Naive thymus-derived CD4-positive, alpha-beta T cell (primary cell): Measurements from ENCODE around the gene FAM83G. TPM values are rescaled to one million over a fixed set of nuclear protein-coding genes. Genes with fewer than 3 reads are reported as not detected.

Experiments used
- ATAC-seq: fragments of 150-1000 bp; cut with Tn5 transposase; 2 replicates; pipeline ENCODE4 v1.10.0; 2021; ENCODE audit warnings: mild to moderate bottlenecking, moderate library complexity
- CTCF ChIA-PET: fragments of 350-600 bp; sonication (Branson Sonifier 250); formaldehyde crosslinking; loops from one replicate; lab custom pipeline; 2021; ENCODE audit warnings: antibody characterized with exemption; lab: Charles Lee
- POLR2A ChIA-PET: fragments of 350-600 bp; sonication (Branson Sonifier 250); formaldehyde crosslinking; loops from one replicate; lab custom pipeline; 2021; ENCODE audit warnings: antibody characterized with exemption, inconsistent platforms; lab: Charles Lee
- DNase-seq, 9 donors: peaks; one replicate each; pipeline versions ENCODE4 v3.0.0 to v3.0.0-alpha.2; 2020 to 2022; ENCODE audit warnings: mixed read lengths in 1 of 9
- H3K27ac ChIP-seq: one replicate; pipeline ENCODE4 v1.7.0; 2013; ENCODE audit warnings: mild to moderate bottlenecking, low read depth, low read length, moderate library complexity
- H3K27me3 ChIP-seq, 2 donors: one replicate each; pipeline ENCODE4 v1.7.0; 2013; ENCODE audit warnings: low read length in 2 of 2, mild to moderate bottlenecking in 2 of 2, moderate library complexity in 2 of 2; ENCODE audit not compliant: control insufficient read depth in 2 of 2, insufficient read depth in 2 of 2
- H3K36me3 ChIP-seq, 3 experiments: 1 replicate in 2 of 3; 2 replicates in 1 of 3; pipeline ENCODE4 v1.7.0; 2013; ENCODE audit warnings: low read length in 3 of 3, mild to moderate bottlenecking in 3 of 3, moderate library complexity in 1 of 3; ENCODE audit not compliant: insufficient read depth in 3 of 3, control insufficient read depth in 2 of 3
- H3K4me1 ChIP-seq, 2 donors: one replicate each; pipeline ENCODE4 v1.7.0; 2013; ENCODE audit warnings: low read length in 2 of 2, mild to moderate bottlenecking in 2 of 2, moderate library complexity in 1 of 2; ENCODE audit not compliant: control insufficient read depth in 2 of 2, insufficient read depth in 2 of 2
- H3K4me3 ChIP-seq: 2 replicates; pipeline ENCODE4 v1.7.0; 2013; ENCODE audit warnings: mild to moderate bottlenecking, low read length
- H3K9me3 ChIP-seq, 3 experiments: 1 replicate in 2 of 3; 2 replicates in 1 of 3; pipeline ENCODE4 v1.7.0; 2013; ENCODE audit warnings: low read length in 3 of 3; ENCODE audit not compliant: control insufficient read depth in 2 of 3
- H3K27ac Mint-ChIP-seq, 9 donors: one replicate each; pipeline ENCODE4 v1.8.0; 2020 to 2022; ENCODE audit warnings: mixed read lengths in 9 of 9, mild to moderate bottlenecking in 8 of 9, moderate library complexity in 5 of 9, inconsistent platforms in 2 of 9
- H3K27me3 Mint-ChIP-seq, 5 donors: one replicate each; pipeline ENCODE4 v1.8.0; 2021 to 2022; ENCODE audit warnings: mixed read lengths in 5 of 5, mild to moderate bottlenecking in 1 of 5
- H3K36me3 Mint-ChIP-seq, 5 donors: one replicate each; pipeline ENCODE4 v1.8.0; 2020 to 2022; ENCODE audit warnings: mixed read lengths in 5 of 5, mild to moderate bottlenecking in 3 of 5, inconsistent platforms in 1 of 5
- H3K4me1 Mint-ChIP-seq, 7 donors: one replicate each; pipeline ENCODE4 v1.8.0; 2020 to 2022; ENCODE audit warnings: mixed read lengths in 7 of 7, mild to moderate bottlenecking in 3 of 7, inconsistent platforms in 1 of 7
- H3K4me3 Mint-ChIP-seq, 10 donors: one replicate each; pipeline ENCODE4 v1.8.0; 2020 to 2022; ENCODE audit warnings: mild to moderate bottlenecking in 10 of 10, mixed read lengths in 10 of 10, moderate library complexity in 6 of 10, inconsistent platforms in 2 of 10
- H3K9me3 Mint-ChIP-seq, 11 donors: one replicate each; pipeline ENCODE4 v1.8.0; 2020 to 2022; ENCODE audit warnings: mixed read lengths in 11 of 11, mild to moderate bottlenecking in 4 of 11, inconsistent platforms in 1 of 11, moderate library complexity in 1 of 11
- intact Hi-C, 2 donors: fragments of 100-400 bp; cut with micrococcal nuclease; formaldehyde crosslinking; loops; one replicate each; pipeline ENCODE4 v1.15.1; 2023
- polyA plus RNA-seq, 2 donors: library from polyadenylated mRNA; unstranded; fragments of 300-500 nt; fragmentation: Illumina TruSeq; gene quantifications; one replicate each; pipeline ENCODE4 v1.2.3, GENCODE V29; 2021
- total RNA-seq, 6 experiments: library from RNA in 5 of 6; stranded (reverse) in 5 of 6; gene quantifications; 1 replicate in 5 of 6; 2 replicates in 1 of 6; pipeline ENCODE4 v1.2.3 and lab custom pipeline; 2021 to 2026

FAM83G gene
- total and polyA plus RNA-seq, 7 experiments from 2014 or later: 1.6 to 9.1 (median 4.0) TPM

DNA sequence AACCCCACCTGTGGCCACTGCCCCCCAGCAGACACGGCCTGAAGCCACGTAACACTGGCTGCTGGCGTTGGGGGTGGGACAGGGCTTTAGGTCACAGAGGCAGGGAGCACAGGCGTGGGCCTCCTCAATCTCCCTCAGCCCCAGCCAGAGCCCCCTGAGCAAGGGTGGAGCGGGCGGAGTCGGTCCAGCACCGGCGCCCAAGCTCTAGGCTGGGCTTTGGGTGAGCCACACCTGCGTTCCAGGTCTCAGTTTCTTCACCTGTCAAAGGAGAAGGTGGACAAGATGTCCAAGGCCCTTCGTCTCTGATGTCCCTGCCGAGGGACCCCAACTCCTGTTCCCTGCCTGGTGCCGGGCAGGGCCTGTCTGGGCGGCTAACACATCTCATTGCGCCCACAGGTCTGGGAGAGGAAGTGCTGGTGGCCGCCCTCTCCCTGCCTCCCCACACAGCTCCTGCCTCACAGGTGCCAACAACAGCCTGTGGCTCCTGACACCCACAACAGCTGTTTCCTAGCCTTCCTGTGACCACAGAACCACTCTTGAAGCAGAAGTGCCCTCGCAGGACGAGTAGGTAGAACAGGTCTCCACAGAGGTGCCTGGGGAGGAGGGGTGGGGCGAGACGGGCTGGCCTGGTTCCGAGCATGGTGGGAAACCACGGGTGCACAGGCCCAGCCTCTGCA lies 12.0 kb downstream of the FAM83G start:
- peaks cover 0 to 16% (median 7%) of the 10 kb centered on the region in 11 donors for H3K9me3 Mint-ChIP-seq
- POLR2A ChIA-PET: no interaction called here

GRCh38 chr17:18991531-18992315 lies 12.8 kb downstream of the FAM83G start:
- Histone ChIP-seq H3K9me3 (peaks cover 0 to 7% (median 0%) of the 10 kb centered on the region in 3 experiments), H3K4me3 (no peak overlapping the region), H3K36me3 (peaks cover 0 to 13% (median 0%) of the 10 kb centered on the region in 3 experiments), H3K4me1 (peaks cover 13 to 24% of the 10 kb centered on the region in 2 donors), H3K27me3 (no peaks in the 10 kb centered on the region), H3K27ac (no peak overlapping the region)
- peaks cover 0 to 16% (median 7%) of the 10 kb centered on the region in 11 donors for H3K9me3 Mint-ChIP-seq
- POLR2A ChIA-PET: interaction anchor here (1.1 to 1.4 kb wide), 3 partner anchors 11 to 35 kb away, joined by 3 to 6 read pairs (median 3); partner anchors contain the start of gene FAM83G
- CTCF ChIA-PET: no interaction called here
- no peak overlapping the region for H3K4me3 Mint-ChIP-seq
- H3K4me1 Mint-ChIP-seq: peaks cover 10 to 34% (median 21%) of the 10 kb centered on the region in 7 donors
- no peak for ATAC-seq
- peaks cover 0 to 4% (median 0%) of the 10 kb centered on the region in 5 donors for H3K27me3 Mint-ChIP-seq
- H3K36me3 Mint-ChIP-seq: peaks cover 6 to 29% (median 17%) of the 10 kb centered on the region in 5 donors
- DNase-seq: no peak
- no peak overlapping the region for H3K27ac Mint-ChIP-seq
- intact Hi-C loops: no loop called here

More for the DNA sequence above, 12.0 kb downstream of the FAM83G start:
- H3K36me3 ChIP-seq: peaks cover 0 to 8% (median 0%) of the 10 kb centered on the region in 3 experiments
- H3K9me3 ChIP-seq: peaks cover 0 to 7% (median 0%) of the 10 kb centered on the region in 3 experiments
- ATAC-seq (peak; percentile 74), DNase-seq (peak in 6 of 9 donors; percentile 10 to 43 (median 34))
- peaks cover 6 to 27% (median 15%) of the 10 kb centered on the region in 5 donors for H3K36me3 Mint-ChIP-seq
- H3K27ac ChIP-seq: no peak overlapping the region
- H3K27me3 Mint-ChIP-seq: peaks cover 0 to 4% (median 0%) of the 10 kb centered on the region in 5 donors
- no peaks in the 10 kb centered on the region for H3K27me3 ChIP-seq
- no peak overlapping the region for H3K4me3 ChIP-seq
- peak overlapping the region in 7 of 10 donors; percentile 12 to 65 (median 55) for H3K4me3 Mint-ChIP-seq
- peaks cover 13 to 24% of the 10 kb centered on the region in 2 donors for H3K4me1 ChIP-seq
- intact Hi-C loops: no loop called here
- H3K4me1 Mint-ChIP-seq: peaks cover 10 to 29% (median 21%) of the 10 kb centered on the region in 7 donors
- CTCF ChIA-PET: no interaction called here
- peak overlapping the region in 4 of 9 donors; percentile 19 to 72 (median 38) for H3K27ac Mint-ChIP-seq

DNA sequence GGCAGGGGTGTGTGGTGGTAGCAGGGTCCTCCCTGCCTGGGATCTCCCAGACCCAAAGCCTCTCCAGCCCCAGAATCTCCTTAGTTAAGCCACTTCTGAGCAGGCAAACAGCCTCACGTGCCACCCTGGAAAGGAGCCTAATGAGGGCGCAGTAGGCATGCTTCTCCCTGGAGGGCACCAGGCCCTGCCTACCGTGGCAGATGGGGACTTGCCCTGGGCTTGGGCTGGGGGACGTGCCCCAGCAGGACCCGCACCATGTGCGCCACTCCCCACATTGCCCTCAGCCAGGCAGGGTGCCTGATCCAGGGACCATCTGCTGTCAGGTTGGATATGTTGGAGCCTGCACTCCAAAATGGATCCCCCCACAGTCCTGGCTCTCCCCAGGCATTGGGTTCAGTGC lies 14.2 kb downstream of the FAM83G start:
- DNase-seq: no peak
- peaks cover 0 to 9% (median 4%) of the 10 kb centered on the region in 11 donors for H3K9me3 Mint-ChIP-seq
- H3K4me3 Mint-ChIP-seq: no peak overlapping the region
- ChIA-PET POLR2A (interaction anchor here (1.4 kb wide), 1 partner anchor 13 kb away, joined by 3 read pairs; no protein-coding TSS in a partner anchor), CTCF (no interaction called here)
- H3K27ac ChIP-seq: no peak overlapping the region
- H3K27me3 Mint-ChIP-seq: peaks cover 0 to 4% (median 0%) of the 10 kb centered on the region in 5 donors
- peaks cover 6 to 25% (median 10%) of the 10 kb centered on the region in 5 donors for H3K36me3 Mint-ChIP-seq
- ATAC-seq: no peak
- H3K9me3 ChIP-seq: no peaks in the 10 kb centered on the region
- intact Hi-C loops: no loop called here
- H3K36me3 ChIP-seq: peaks cover 0 to 7% (median 0%) of the 10 kb centered on the region in 3 experiments
- no peak overlapping the region for H3K27ac Mint-ChIP-seq
- no peak overlapping the region for H3K4me3 ChIP-seq
- peaks cover 10 to 34% (median 20%) of the 10 kb centered on the region in 7 donors for H3K4me1 Mint-ChIP-seq
- peaks cover 13 to 24% of the 10 kb centered on the region in 2 donors for H3K4me1 ChIP-seq
- no peaks in the 10 kb centered on the region for H3K27me3 ChIP-seq

DNA sequence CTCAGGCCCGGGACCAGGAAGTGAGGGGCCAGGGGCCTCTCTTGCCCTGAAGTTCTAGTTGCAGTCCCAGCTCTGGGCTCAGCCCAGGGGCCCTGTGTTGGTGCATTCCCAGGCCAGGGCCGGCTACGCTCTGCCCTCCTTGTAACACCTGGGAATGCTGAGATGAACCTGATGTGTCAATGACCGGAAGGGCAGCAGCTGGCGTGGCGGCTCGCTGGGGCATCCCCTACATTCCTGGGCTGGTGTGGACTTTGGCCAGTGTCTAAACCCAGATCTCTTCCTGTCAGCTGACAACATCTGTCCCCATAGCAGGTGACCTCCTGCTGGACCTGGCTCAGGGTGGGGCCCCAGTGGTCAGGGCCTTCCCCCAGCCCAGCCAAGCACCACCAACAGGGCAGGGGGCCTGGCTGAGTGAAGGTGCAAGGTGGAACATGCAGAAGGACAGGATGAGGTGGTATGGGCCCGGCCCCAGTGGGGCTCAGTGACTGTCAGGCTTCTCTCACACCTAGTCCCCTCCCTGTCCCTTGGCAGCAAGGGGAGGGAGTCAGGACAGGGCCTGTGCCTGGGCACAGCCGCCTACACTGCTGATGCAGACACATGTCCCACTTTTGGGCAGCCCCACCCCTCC lies 15.9 kb downstream of the FAM83G start:
- CTCF ChIA-PET: no interaction called here
- H3K4me1 ChIP-seq: peaks cover 13 to 16% of the 10 kb centered on the region in 2 donors
- no peaks in the 10 kb centered on the region for H3K27me3 ChIP-seq
- DNase-seq (no peak), ATAC-seq (no peak)
- peaks cover 0 to 1% (median 0%) of the 10 kb centered on the region in 11 donors for H3K9me3 Mint-ChIP-seq
- H3K36me3 Mint-ChIP-seq: peaks cover 0 to 20% (median 0%) of the 10 kb centered on the region in 5 donors
- H3K36me3 ChIP-seq: peaks cover 0 to 9% (median 0%) of the 10 kb centered on the region in 3 experiments
- H3K9me3 ChIP-seq: no peaks in the 10 kb centered on the region
- peaks cover 7 to 24% (median 13%) of the 10 kb centered on the region in 7 donors for H3K4me1 Mint-ChIP-seq
- H3K4me3 Mint-ChIP-seq: no peak overlapping the region
- H3K27me3 Mint-ChIP-seq: peaks cover 0 to 4% (median 0%) of the 10 kb centered on the region in 5 donors
- intact Hi-C loops: no loop called here
- H3K4me3 ChIP-seq: no peak overlapping the region
- H3K27ac ChIP-seq: no peak overlapping the region
- no peak overlapping the region for H3K27ac Mint-ChIP-seq
- POLR2A ChIA-PET: no interaction called here

DNA sequence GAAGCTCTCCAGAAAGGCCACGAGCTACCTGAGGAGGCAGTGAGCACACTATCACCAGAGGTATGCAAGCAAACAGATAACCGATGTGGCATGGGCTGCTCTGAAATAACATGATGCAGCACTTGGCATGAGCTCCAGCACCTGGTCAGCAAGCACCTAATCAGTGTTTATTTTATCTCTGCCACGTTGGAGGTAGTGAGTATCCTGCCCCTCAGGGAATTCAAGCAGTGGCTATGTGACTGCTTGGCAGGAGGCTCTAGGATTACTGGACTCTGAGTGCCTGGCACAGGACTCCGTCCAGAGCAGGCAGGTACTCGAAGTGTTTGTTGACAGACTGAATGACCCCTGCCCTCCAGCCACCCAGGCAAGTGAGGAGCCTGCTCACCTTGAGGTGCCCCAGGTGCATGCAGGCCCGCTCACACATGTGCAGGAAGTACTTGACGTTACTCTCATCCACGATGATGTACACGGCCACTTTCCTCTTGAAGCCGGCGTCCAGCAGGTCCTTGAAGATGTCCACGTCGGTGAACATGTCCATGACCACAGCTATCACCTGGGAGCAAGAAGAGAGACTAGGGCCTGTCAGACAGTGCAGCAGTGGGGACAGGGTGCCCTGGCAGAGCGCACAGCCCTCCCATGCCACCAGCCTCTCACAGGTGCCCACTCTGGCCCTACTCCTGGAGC lies 16.6 kb downstream of the FAM83G start:
- Histone ChIP-seq H3K4me1 (peaks cover 7 to 9% of the 10 kb centered on the region in 2 donors), H3K36me3 (peaks cover 0 to 9% (median 0%) of the 10 kb centered on the region in 3 experiments), H3K27ac (no peak overlapping the region), H3K27me3 (no peaks in the 10 kb centered on the region), H3K9me3 (no peaks in the 10 kb centered on the region), H3K4me3 (no peak overlapping the region)
- H3K27ac Mint-ChIP-seq: peak overlapping the region in 2 of 9 donors; percentile 11 to 17
- peaks cover under 1 to 18% (median 7%) of the 10 kb centered on the region in 7 donors for H3K4me1 Mint-ChIP-seq
- H3K9me3 Mint-ChIP-seq: peaks cover 0 to under 1% (median 0%) of the 10 kb centered on the region in 11 donors
- ATAC-seq (no peak), DNase-seq (no peak)
- ChIA-PET POLR2A (no interaction called here), CTCF (no interaction called here)
- intact Hi-C loops: no loop called here
- peaks cover 0 to 16% (median 0%) of the 10 kb centered on the region in 5 donors for H3K36me3 Mint-ChIP-seq
- peaks cover 0 to under 1% (median 0%) of the 10 kb centered on the region in 5 donors for H3K27me3 Mint-ChIP-seq
- no peak overlapping the region for H3K4me3 Mint-ChIP-seq

GRCh38 chr17:18987230-18987610 lies 17.3 kb downstream of the FAM83G start:
- Mint-ChIP-seq H3K36me3 (peaks cover 0 to 16% (median 0%) of the 10 kb centered on the region in 5 donors), H3K4me3 (no peak overlapping the region), H3K4me1 (peaks cover 0 to 11% (median 3%) of the 10 kb centered on the region in 7 donors), H3K27ac (peak overlapping the region in 3 of 9 donors; percentile 17 to 65 (median 31)), H3K9me3 (no peaks in the 10 kb centered on the region), H3K27me3 (no peaks in the 10 kb centered on the region)
- ATAC-seq: no peak
- no peaks in the 10 kb centered on the region for H3K27me3 ChIP-seq
- ChIA-PET CTCF (no interaction called here), POLR2A (no interaction called here)
- intact Hi-C loops: no loop called here
- DNase-seq: no peak
- peaks cover 0 to 1% of the 10 kb centered on the region in 2 donors for H3K4me1 ChIP-seq
- H3K27ac ChIP-seq: no peak overlapping the region
- no peaks in the 10 kb centered on the region for H3K9me3 ChIP-seq
- H3K36me3 ChIP-seq: peaks cover 0 to 9% (median 0%) of the 10 kb centered on the region in 3 experiments
- H3K4me3 ChIP-seq: no peak overlapping the region
